ENCODE measurements around the gene KHSRP.
"Not testable (repeated sequence)": the region's sequence is repeated elsewhere in the genome, so short reads cannot be mapped to it uniquely, and the experiment has no call there.

KHSRP gene

GRCh38 chr19:6433165-6433564, 8.6 kb upstream of the KHSRP start:
- Histone ChIP-seq H3K9ac (no peak overlapping the region), H4K20me1 (no peaks in the 10 kb centered on the region), H3K9me3 (no peaks in the 10 kb centered on the region), H3K27ac (no peak overlapping the region), H3K4me2 (no peak overlapping the region), H3K27me3 (no peaks in the 10 kb centered on the region), H3K36me3 (no peaks in the 10 kb centered on the region), H3K4me1 (no peaks in the 10 kb centered on the region; the same call in 1 of the 2 replicates), H3K4me3 (no peak overlapping the region)
- no peak for TF ChIP-seq Cebpa-rat (IDR thresholded peaks at IDR 0.05)

- no peak for TF ChIP-seq Cebpa-rat (IDR thresholded peaks at IDR 0.05)
- H3K9me3 ChIP-seq, result no peaks in the 10 kb centered on the region
- H3K36me3 ChIP-seq, result no peaks in the 10 kb centered on the region
- H3K9ac ChIP-seq, result no peak overlapping the region
- H3K4me1 ChIP-seq, result no peaks in the 10 kb centered on the region; the same call in 1 of the 2 replicates
- H3K4me3 ChIP-seq, result no peak overlapping the region
- no peaks in the 10 kb centered on the region for H4K20me1 ChIP-seq
- H3K4me2 ChIP-seq, result no peak overlapping the region
- no peak overlapping the region for H3K27ac ChIP-seq
- no peaks in the 10 kb centered on the region for H3K27me3 ChIP-seq
Observed at GRCh38 chr19:6431891-6432290, 7.3 kb upstream of the KHSRP start.

GRCh38 chr19:6429419-6430221, 5.0 kb upstream of the KHSRP start:
- Histone ChIP-seq H3K4me2 (peak overlapping the region; percentile 32; the same call in 1 of the 2 replicates), H3K9me3 (no peaks in the 10 kb centered on the region), H3K27ac (peak overlapping the region; percentile 44), H3K4me1 (peaks cover 10% of the 10 kb centered on the region), H4K20me1 (no peaks in the 10 kb centered on the region), H3K4me3 (no peak overlapping the region), H3K36me3 (no peaks in the 10 kb centered on the region), H3K27me3 (no peaks in the 10 kb centered on the region), H3K9ac (no peak overlapping the region)
- no peak for TF ChIP-seq Cebpa-rat (IDR thresholded peaks at IDR 0.05)

DNA sequence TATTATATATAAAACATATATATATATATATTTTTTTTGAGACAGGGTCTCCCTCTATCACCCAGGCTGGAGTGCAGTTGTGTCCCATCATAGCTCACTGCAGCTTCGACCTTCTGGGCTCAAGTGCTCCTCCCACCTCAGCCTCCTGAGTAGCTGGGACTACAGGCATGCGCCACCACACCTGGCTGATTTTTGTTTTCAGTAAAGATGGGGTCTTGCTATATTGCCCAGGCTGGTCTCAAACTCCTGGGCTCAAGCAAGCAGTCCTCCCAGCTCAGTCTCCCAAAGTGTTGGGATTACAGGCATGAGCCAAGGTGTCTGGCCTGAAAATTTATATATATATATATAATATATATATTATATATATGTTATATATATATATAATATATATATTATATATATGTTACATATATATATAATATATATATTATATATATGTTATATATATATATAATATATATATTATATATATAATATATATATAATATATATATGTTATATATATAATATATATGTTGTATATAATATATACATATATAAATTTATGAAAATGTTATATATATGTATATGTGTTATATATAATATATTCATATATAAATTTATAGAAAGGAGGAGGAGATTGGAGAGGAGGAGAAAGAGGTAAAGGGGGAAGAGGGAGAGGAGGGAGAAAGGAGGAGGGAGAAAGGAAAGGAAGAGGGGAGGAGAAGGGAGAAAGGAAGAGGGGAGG, 4.2 kb upstream of the KHSRP start:
- H3K9ac ChIP-seq, H3K4me3 ChIP-seq, H3K4me1 ChIP-seq, H4K20me1 ChIP-seq, H3K27ac ChIP-seq, H3K4me2 ChIP-seq, H3K36me3 ChIP-seq, H3K27me3 ChIP-seq, H3K9me3 ChIP-seq: not testable (repeated sequence)

DNA sequence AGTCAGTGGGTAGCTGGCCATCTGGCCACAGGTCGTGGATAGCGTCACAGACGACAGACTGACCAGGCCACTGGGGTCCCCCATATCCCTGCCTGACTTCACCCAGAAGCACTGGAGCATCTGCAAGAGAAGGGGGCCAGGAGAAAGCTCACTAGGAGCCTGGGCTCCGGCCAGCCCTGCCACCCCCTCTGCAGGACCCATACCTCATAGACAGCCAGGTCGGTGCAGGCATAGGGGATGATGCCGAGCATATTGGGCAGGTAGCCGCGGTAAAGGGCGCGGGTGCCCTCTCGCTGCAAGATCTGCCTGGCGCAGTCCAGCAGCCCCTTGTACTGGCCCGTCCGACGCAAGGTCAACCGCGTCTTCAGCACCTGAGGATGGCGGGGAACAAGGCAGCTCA, 2.5 kb upstream of the KHSRP start:
- Histone ChIP-seq H4K20me1 (peaks cover 21% of the 10 kb centered on the region), H3K4me2 (no peak overlapping the region), H3K27me3 (no peaks in the 10 kb centered on the region), H3K4me1 (peaks cover 25% of the 10 kb centered on the region), H3K27ac (no peak overlapping the region), H3K9ac (no peak overlapping the region), H3K36me3 (peaks cover 8% of the 10 kb centered on the region), H3K9me3 (no peaks in the 10 kb centered on the region), H3K4me3 (no peak overlapping the region)
- no peak for TF ChIP-seq Cebpa-rat (IDR thresholded peaks at IDR 0.05)

DNA sequence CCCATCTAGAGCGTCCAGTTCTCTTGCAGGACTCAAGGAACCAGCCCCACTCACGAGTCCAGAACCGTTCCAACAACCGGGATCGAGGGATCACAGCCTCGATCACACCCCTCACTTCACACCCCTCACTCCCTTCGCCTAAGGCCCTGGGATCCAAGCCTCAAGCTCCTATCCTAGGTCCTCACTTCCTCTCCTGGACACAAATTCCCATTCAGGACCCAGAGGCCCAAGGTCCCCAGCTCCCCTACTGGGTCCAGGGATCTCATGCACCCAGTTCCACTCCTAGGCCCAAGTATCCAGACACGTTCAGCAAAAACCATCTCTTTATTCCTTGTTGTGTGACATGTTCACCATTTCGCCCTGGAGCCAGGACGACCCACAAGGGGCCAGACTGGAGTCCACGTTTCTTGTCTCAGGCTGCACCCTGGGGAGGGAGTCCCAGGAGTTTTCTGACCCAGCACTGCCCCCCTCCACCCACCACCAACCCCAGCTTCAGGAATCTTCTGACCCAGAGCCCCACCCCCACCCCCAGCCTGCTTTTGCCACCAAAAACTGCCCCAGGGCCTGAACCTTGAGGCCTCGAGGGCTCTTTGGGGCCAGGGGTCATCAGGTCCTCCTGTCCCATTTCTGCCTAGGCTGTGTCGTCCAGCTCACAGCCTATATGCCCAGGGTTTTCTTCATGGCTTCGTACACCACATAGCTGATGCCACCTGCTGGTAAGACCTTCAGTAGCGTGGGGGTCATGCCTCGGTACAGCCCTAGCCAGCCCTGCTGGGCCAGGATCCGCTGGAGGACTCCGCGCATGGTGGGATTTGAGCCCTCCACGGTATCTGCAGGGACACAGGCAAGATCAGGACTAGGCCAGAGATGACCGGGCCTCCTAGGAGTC, 1.4 kb upstream of the KHSRP start:
- TF ChIP-seq Cebpa-rat (IDR thresholded peaks at IDR 0.05), result no peak
- peak overlapping the region; percentile 52 for H3K4me3 ChIP-seq

GRCh38 chr19:6424939-6425731, 524 bp upstream of the KHSRP start:
- peaks cover 28% of the 10 kb centered on the region for H3K36me3 ChIP-seq
- peaks cover 41% of the 10 kb centered on the region for H4K20me1 ChIP-seq
- no peaks in the 10 kb centered on the region for H3K9me3 ChIP-seq
- peak overlapping the region; percentile 72 for H3K4me2 ChIP-seq
- H3K9ac ChIP-seq, result peak overlapping the region; percentile 5; the same call in 1 of the 2 replicates
- TF ChIP-seq Cebpa-rat (IDR thresholded peaks at IDR 0.05), result no peak
- H3K4me1 ChIP-seq, result peaks cover 28% of the 10 kb centered on the region
- peak overlapping the region; percentile 96 for H3K4me3 ChIP-seq
- peak overlapping the region; percentile 94 for H3K27ac ChIP-seq
- H3K27me3 ChIP-seq, result no peaks in the 10 kb centered on the region

More for the DNA sequence above, 1.4 kb upstream of the KHSRP start:
- Histone ChIP-seq H4K20me1 (peaks cover 32% of the 10 kb centered on the region), H3K4me1 (peaks cover 28% of the 10 kb centered on the region), H3K27me3 (no peaks in the 10 kb centered on the region), H3K4me2 (peak overlapping the region; percentile 72), H3K9me3 (no peaks in the 10 kb centered on the region), H3K36me3 (peaks cover 20% of the 10 kb centered on the region), H3K9ac (peak overlapping the region; percentile 5; the same call in 1 of the 2 replicates), H3K27ac (peak overlapping the region; percentile 83)

DNA sequence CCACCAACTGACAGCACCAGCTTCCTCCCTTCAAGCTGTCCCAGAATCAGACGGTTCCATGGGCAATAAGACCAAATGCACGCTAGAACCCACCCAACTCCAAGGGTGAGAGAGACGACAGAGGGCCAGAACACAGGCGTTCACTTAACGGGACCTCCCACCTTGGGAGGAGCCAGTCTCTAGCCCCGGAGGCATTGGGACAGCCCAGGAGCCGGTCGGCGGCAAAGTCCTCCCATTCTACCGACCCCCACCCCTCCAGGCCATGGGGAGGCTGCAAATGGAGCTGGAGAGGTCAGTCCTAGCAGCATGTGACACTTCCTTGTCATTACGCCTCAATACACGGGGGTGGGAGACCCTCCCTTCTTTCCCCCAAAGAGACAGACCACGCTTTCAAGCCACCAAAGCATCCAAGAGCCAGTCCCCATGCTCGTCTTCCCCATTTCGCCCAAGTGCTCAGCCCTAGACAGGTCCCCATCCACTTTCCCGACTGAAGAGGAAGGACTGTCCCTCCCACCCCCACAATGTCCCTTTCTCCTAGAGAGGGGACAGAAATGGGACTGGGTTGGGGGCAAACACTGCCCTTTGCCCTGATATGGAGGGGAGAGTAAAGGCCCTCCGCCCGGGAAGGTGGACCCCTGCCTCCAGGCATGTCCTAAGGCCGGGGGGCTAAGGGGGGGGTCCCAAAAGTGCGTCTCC, 964 bp downstream of the KHSRP start:
- Histone ChIP-seq H4K20me1 (peaks cover 56% of the 10 kb centered on the region), H3K4me2 (peak overlapping the region; percentile 91), H3K4me1 (peaks cover 28% of the 10 kb centered on the region), H3K9me3 (no peaks in the 10 kb centered on the region), H3K36me3 (peaks cover 43% of the 10 kb centered on the region), H3K27me3 (no peaks in the 10 kb centered on the region), H3K4me3 (peak overlapping the region; percentile 96), H3K27ac (peak overlapping the region; percentile 94), H3K9ac (peak overlapping the region; percentile 98)
- TF ChIP-seq Cebpa-rat (IDR thresholded peaks at IDR 0.05), result no peak

All from BLaER1 (cell line).